Calu3 (cell line): ENCODE results near the gene FRMD5. TPM values are rescaled to one million over a fixed set of nuclear protein-coding genes. Genes with fewer than 3 reads are reported as not detected.
"Not testable (repeated sequence)": the region's sequence is repeated elsewhere in the genome, so short reads cannot be mapped to it uniquely, and the experiment has no call there.

Experiments
- BruUV-seq: library from RNA; stranded (reverse); fragments of 400-500 nt; replicated peaks from 2 replicates; lab custom pipeline; 2021; lab: Mats Ljungman, UMichigan
- CTCF ChIA-PET: fragments of 300-600 bp; sonication (Branson Sonifier 250); formaldehyde crosslinking; loops from one replicate; lab custom pipeline; 2022; ENCODE audit warnings: antibody characterized with exemption; lab: Charles Lee
- DNase-seq: peaks from one replicate; pipeline ENCODE4 v3.0.0; 2022
- H3K27ac Mint-ChIP-seq: one replicate; pipeline ENCODE4 v1.8.0; 2022; ENCODE audit warnings: mixed read lengths; ENCODE audit not compliant: unreplicated experiment
- H3K27me3 Mint-ChIP-seq: one replicate; pipeline ENCODE4 v1.8.0; 2022; ENCODE audit warnings: mixed read lengths; ENCODE audit not compliant: unreplicated experiment
- H3K36me3 Mint-ChIP-seq: one replicate; pipeline ENCODE4 v1.8.0; 2022; ENCODE audit warnings: mild to moderate bottlenecking, moderate library complexity, mixed read lengths; ENCODE audit not compliant: insufficient read depth, unreplicated experiment
- H3K4me1 Mint-ChIP-seq: one replicate; pipeline ENCODE4 v1.8.0; 2022; ENCODE audit warnings: mild to moderate bottlenecking, low read depth, mixed read lengths; ENCODE audit not compliant: unreplicated experiment
- H3K4me3 Mint-ChIP-seq: one replicate; pipeline ENCODE4 v1.8.0; 2022; ENCODE audit warnings: mild to moderate bottlenecking, low read depth, moderate library complexity, mixed read lengths; ENCODE audit not compliant: unreplicated experiment
- H3K9me3 Mint-ChIP-seq: one replicate; pipeline ENCODE4 v1.8.0; 2022; ENCODE audit warnings: low read depth, mixed read lengths; ENCODE audit not compliant: unreplicated experiment
- CTCF ChIP-seq: fragments of 200-600 bp; IDR thresholded peaks from one replicate; pipeline ENCODE4 v1.8.0; 2022; ENCODE audit warnings: antibody characterized with exemption; ENCODE audit not compliant: unreplicated experiment
- intact Hi-C: fragments of 100-400 bp; cut with micrococcal nuclease; formaldehyde crosslinking; loops from one replicate; pipeline ENCODE4 v1.10.0; 2022; ENCODE audit not compliant: unreplicated experiment
- total RNA-seq: library from RNA; stranded (reverse); gene quantifications from 2 replicates; pipeline ENCODE4 v1.2.3, GENCODE V29; 2022

Gene FRMD5
- total RNA-seq, 1 experiment from 2014 or later: 10.9 TPM

GRCh38 chr15:44034334-44034733, 160.7 kb downstream of the FRMD5 start:
- no peaks in the 10 kb centered on the region for H3K27me3 Mint-ChIP-seq
- no TSS peak for BruUV-seq
- H3K36me3 Mint-ChIP-seq: no peaks in the 10 kb centered on the region
- H3K27ac Mint-ChIP-seq: no peak overlapping the region
- H3K9me3 Mint-ChIP-seq: no peaks in the 10 kb centered on the region
- CTCF ChIA-PET: no interaction called here
- intact Hi-C loops: no loop called here
- DNase-seq: no peak
- TF ChIP-seq CTCF: no peak
- no peak overlapping the region for H3K4me3 Mint-ChIP-seq
- H3K4me1 Mint-ChIP-seq: peaks cover 2% of the 10 kb centered on the region

- DNase-seq: peak; percentile 50
Observed at GRCh38 chr15:44033894-44034293, 161.2 kb downstream of the FRMD5 start.

GRCh38 chr15:44032820-44033219, 162.3 kb downstream of the FRMD5 start:
- H3K36me3 Mint-ChIP-seq, H3K27ac Mint-ChIP-seq, BruUV-seq, intact Hi-C loops, CTCF ChIA-PET, H3K27me3 Mint-ChIP-seq, H3K9me3 Mint-ChIP-seq, H3K4me1 Mint-ChIP-seq, H3K4me3 Mint-ChIP-seq, DNase-seq: not testable (repeated sequence)

More at GRCh38 chr15:44033894-44034293, 161.2 kb downstream of the FRMD5 start:
- BruUV-seq: no TSS peak
- no peak overlapping the region for H3K4me3 Mint-ChIP-seq
- no peaks in the 10 kb centered on the region for H3K36me3 Mint-ChIP-seq
- no peak overlapping the region for H3K27ac Mint-ChIP-seq
- H3K4me1 Mint-ChIP-seq: no peaks in the 10 kb centered on the region
- intact Hi-C loops: no loop called here
- TF ChIP-seq CTCF: no peak
- H3K27me3 Mint-ChIP-seq: no peaks in the 10 kb centered on the region
- CTCF ChIA-PET: no interaction called here
- no peaks in the 10 kb centered on the region for H3K9me3 Mint-ChIP-seq

GRCh38 chr15:44029940-44030568, 165.0 kb downstream of the FRMD5 start:
- TF ChIP-seq CTCF: no peak
- intact Hi-C loops: no loop called here
- no peaks in the 10 kb centered on the region for H3K36me3 Mint-ChIP-seq
- peaks cover 7% of the 10 kb centered on the region for H3K4me1 Mint-ChIP-seq
- CTCF ChIA-PET: interaction anchor here (0.8 kb wide), 1 partner anchor 73 kb away, joined by 3 read pairs; no protein-coding TSS in a partner anchor
- BruUV-seq: no TSS peak
- DNase-seq: no peak
- no peaks in the 10 kb centered on the region for H3K27me3 Mint-ChIP-seq
- no peak overlapping the region for H3K4me3 Mint-ChIP-seq
- H3K9me3 Mint-ChIP-seq: no peaks in the 10 kb centered on the region
- no peak overlapping the region for H3K27ac Mint-ChIP-seq

GRCh38 chr15:44029003-44029402, 166.1 kb downstream of the FRMD5 start:
- no peaks in the 10 kb centered on the region for H3K9me3 Mint-ChIP-seq
- H3K4me1 Mint-ChIP-seq: peaks cover 7% of the 10 kb centered on the region

More at GRCh38 chr15:44029003-44029402, 166.1 kb downstream of the FRMD5 start:
- DNase-seq: no peak
- Mint-ChIP-seq H3K4me3 (no peak overlapping the region), H3K27me3 (no peaks in the 10 kb centered on the region), H3K27ac (no peak overlapping the region), H3K36me3 (no peaks in the 10 kb centered on the region)
- CTCF ChIA-PET: interaction anchor here (0.8 kb wide), 1 partner anchor 74 kb away, joined by 3 read pairs; no protein-coding TSS in a partner anchor
- intact Hi-C loops: no loop called here
- TF ChIP-seq CTCF: no peak
- no TSS peak for BruUV-seq
